ENCODE measurements around the gene NETO2. TPM values are rescaled to one million over a fixed set of nuclear protein-coding genes. Genes with fewer than 3 reads are reported as not detected.

The NETO2 gene
- total RNA-seq, 1 experiment from 2014 or later: 28.6 TPM

DNA sequence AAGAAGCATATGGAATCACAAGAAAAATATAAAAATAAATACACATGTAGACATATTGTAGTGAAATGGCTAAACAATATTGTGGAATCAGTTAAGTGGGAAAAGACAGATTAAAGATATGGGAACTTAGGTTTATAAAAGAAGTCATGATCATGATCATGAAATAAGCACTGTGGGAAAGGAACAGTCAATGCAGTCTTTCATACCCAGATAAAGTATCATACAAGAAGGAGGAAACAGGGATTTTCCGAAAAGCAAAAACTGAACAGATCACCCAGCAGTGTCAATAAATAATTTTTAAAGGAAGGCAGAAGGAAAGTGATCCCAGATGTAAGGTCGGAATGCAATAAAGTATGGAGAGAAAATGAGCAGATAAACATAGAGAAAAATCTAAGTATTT, 71.6 kb downstream of the NETO2 start:
- no peak overlapping the region for H3T11ph ChIP-seq (ENCODE audit: low read length)
- no CpG with 5 or more reads among the region's 2 CpGs for WGBS (ENCODE audit: extremely low coverage, insufficient read length, low lambda C conversion rate)
- no peak overlapping the region for H3K56ac ChIP-seq (ENCODE audit: insufficient read length, low read depth, low read length)
- H3K27ac ChIP-seq (ENCODE audit: insufficient read length, low read depth, low read length): no peak overlapping the region
- H2BK120ac ChIP-seq (ENCODE audit: low read depth, low read length, poor library complexity, severe bottlenecking): no peak overlapping the region
- no peak overlapping the region for H2BK20ac ChIP-seq (ENCODE audit: low read depth, low read length, poor library complexity, severe bottlenecking)
- no peaks in the 10 kb centered on the region for H3K27me3 ChIP-seq (ENCODE audit: insufficient read depth, low read length)
- TF ChIP-seq CTCF (conservative IDR thresholded peaks at IDR 0.05): no peak
- Mint-ChIP-seq H3K36me3 (ENCODE audit: insufficient read depth in 1 of 3, low read depth in 3 of 3) (no peaks in the 10 kb centered on the region), H3K27ac (no peak overlapping the region), H3K4me3 (no peak overlapping the region), H3K27me3 (ENCODE audit: low read depth) (peaks cover 1% of the 10 kb centered on the region), H3K9me3 (no peaks in the 10 kb centered on the region), H3K4me1 (peaks cover 15 to 17% of the 10 kb centered on the region in 2 experiments)
- H3K4me2 ChIP-seq (ENCODE audit: insufficient read depth, insufficient read length, low read length): no peak overlapping the region
- H3K9ac ChIP-seq (ENCODE audit: extremely low read depth, insufficient read length, low read length): no peak overlapping the region
- no peak for DNase-seq
- no peak overlapping the region for H3K18ac ChIP-seq (ENCODE audit: insufficient read length, low read depth, low read length)
- no peaks in the 10 kb centered on the region for H3K4me1 ChIP-seq (ENCODE audit: insufficient read depth, low read length)
- H3K23me2 ChIP-seq (ENCODE audit: insufficient read length, low read depth, low read length, poor library complexity, severe bottlenecking): no peaks in the 10 kb centered on the region
- no peak overlapping the region for H2AK5ac ChIP-seq (ENCODE audit: insufficient read length, low read length)
- no peaks in the 10 kb centered on the region for H3K79me2 ChIP-seq (ENCODE audit: insufficient read depth, low read length)
- no peak overlapping the region for H3K14ac ChIP-seq (ENCODE audit: insufficient read depth, low read length)
- H4K8ac ChIP-seq (replicated peaks; ENCODE audit: insufficient read length, low read depth, low read length): no peak overlapping the region
- H3K4ac ChIP-seq (ENCODE audit: low read depth, low read length): no peak overlapping the region
- no peak overlapping the region for H2AFZ ChIP-seq (ENCODE audit: low read length)
- no peak overlapping the region for H2BK12ac ChIP-seq (ENCODE audit: insufficient read length, low read depth, low read length)
- H2BK15ac ChIP-seq (ENCODE audit: low read depth, low read length): no peak overlapping the region
- H4K91ac ChIP-seq (ENCODE audit: insufficient read length, low read depth, low read length): no peak overlapping the region
- no peak overlapping the region for H4K5ac ChIP-seq (ENCODE audit: insufficient read length, low read depth, low read length)
- no peaks in the 10 kb centered on the region for H4K20me1 ChIP-seq (ENCODE audit: control insufficient read depth, insufficient read depth, insufficient read length)
- no peaks in the 10 kb centered on the region for H3K9me3 ChIP-seq (ENCODE audit: control insufficient read depth, low read depth, low read length)
- no peak overlapping the region for H3K23ac ChIP-seq (ENCODE audit: insufficient read length, low read depth, low read length)
- H2BK5ac ChIP-seq (ENCODE audit: insufficient read length, low read length): no peak overlapping the region
- H3K79me1 ChIP-seq (ENCODE audit: insufficient read depth, low read depth, low read length, poor library complexity, severe bottlenecking): no peaks in the 10 kb centered on the region

Measured in H9 (cell line).